ENCODE results near the gene CAV3.
"Not testable (repeated sequence)": the region's sequence is repeated elsewhere in the genome, so short reads cannot be mapped to it uniquely, and the experiment has no call there.

CAV3 gene

DNA sequence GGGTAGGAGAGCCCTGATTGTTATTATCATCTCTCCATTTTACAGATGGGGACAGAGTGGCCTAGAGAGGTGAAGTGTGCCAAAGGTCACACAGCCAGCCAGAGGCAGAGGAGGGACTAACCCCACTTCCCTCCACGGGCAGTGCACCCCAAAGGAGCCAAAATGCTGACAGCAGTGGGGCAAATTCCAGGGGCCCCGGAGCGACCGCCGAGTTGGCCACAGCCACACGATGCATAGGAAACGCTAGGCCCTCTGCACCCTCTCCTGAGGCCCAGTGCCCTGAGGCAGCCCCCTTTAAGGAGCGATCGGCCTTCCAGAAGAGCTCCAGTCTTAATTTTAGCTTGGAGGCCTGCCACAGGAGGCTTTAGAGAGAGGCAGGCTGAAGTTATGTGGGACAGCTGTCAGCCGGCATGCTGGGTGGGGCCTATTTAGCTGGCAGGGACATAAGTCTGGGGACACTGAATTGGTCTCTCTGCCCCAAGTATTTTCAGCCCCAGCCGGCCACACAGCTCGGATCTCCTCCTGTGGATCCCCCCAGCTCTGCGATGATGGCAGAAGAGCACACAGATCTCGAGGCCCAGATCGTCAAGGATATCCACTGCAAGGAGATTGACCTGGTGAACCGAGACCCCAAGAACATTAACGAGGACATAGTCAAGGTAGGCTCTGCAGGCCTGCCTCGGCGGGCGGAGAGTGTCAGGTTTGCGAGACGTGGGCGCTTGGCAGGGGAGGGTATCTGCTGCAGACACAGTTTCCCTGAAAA lies at the start of gene CAV3:
TSS of gene CAV3 (plus strand) at position 471 of the 763 bp plus-strand sequence. CDS start at position 546, 75 bp downstream.
- DNase-seq: no peak

- not testable (repeated sequence) for DNase-seq
Observed at GRCh38 chr3:8684992-8685391, 48.6 kb upstream of the CAV3 start.

GRCh38 chr3:8691295-8691694 lies 42.3 kb upstream of the CAV3 start:
- not testable (repeated sequence) for DNase-seq

DNA sequence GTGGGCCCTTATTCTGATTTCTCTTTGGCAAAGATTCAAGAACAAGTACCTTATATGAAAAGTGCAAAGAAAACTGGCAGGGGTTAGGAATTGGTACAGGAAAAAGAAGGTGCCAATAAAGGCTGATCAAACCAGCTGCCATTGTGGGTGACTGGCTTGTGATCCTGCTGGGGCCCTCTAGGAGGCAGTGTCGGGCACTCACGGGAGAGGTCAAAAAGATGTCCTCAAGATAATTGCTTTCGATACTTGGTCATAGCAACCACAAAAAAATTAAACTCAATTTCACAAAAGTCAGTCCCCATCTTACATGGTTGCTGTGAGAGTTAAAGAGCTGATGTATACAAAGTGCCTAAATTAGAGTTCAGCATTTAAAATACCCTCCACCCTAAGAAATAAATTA lies 31.0 kb upstream of the CAV3 start:
- DNase-seq: peak; percentile 19

- DNase-seq: no peak
Observed at GRCh38 chr3:8705575-8705974, 28.0 kb upstream of the CAV3 start.

GRCh38 chr3:8709287-8709686 lies 24.3 kb upstream of the CAV3 start:
- DNase-seq: no peak

- DNase-seq: no peak
Observed at GRCh38 chr3:8709801-8710507, 23.6 kb upstream of the CAV3 start.

DNA sequence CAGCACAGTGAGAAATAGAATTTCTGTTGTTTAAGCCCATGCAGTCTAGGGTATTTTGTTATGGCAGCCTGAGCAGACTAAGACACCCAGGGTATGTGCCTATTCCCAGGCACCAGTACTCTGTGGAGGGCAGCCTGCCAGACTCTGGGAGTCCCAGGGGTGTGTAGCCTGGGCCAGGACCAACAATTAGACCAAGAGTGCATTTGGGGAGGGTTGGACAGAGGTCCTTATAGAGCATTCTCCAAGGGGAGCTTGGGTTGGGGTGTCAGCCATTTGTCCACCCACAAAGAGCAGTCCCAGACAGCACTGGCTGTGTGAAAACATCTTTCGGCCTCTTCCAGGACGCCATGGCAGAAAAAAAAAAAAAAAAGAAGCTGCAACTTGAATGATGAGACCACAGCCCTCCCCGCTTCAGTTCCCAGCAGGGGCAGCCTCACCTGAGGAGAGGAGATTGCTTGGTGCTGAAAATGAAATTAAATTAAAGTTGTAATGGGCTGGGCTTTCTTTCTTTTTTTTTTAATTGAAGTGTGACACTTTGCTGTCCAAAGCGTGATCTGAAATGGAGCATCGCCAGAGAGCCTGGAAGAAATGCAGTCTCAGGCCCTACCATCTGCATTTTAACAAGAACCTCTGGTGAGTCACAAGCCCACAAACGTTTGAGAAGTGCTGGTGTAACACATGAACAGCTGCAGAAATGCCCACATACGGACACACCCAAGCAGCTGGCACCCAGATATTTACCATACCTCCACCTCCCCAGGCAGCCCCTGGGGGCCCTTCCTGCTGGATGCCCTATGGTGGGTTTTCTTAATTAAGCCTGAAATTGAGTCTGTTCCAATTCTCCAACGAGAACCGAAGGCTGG lies 21.3 kb upstream of the CAV3 start:
- DNase-seq: no peak

- no peak for DNase-seq
Observed at GRCh38 chr3:8712908-8713255, 20.7 kb upstream of the CAV3 start.

GRCh38 chr3:8713901-8714759 lies 19.5 kb upstream of the CAV3 start:
- no peak for DNase-seq

GRCh38 chr3:8715757-8716156 lies 17.8 kb upstream of the CAV3 start:
- DNase-seq: not testable (repeated sequence)

DNA sequence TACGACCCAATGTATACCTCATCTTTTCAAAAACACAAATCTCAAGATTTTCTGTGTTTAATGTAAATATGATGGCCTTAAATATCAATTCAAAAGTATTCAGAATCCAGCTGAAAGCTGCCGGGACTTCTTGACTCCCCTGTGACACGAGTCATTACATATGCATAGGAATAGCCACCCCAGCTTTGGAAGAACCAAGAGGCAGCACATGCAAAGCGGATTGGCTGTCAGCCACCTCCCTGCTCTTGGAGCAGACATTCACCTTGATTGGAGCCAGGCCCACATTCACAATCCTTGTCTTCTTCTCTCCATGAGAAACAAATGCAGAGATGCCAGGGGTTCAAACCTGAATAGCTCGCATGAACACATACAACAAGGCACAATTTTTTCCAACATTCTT lies 10.8 kb upstream of the CAV3 start:
- DNase-seq: no peak

DNA sequence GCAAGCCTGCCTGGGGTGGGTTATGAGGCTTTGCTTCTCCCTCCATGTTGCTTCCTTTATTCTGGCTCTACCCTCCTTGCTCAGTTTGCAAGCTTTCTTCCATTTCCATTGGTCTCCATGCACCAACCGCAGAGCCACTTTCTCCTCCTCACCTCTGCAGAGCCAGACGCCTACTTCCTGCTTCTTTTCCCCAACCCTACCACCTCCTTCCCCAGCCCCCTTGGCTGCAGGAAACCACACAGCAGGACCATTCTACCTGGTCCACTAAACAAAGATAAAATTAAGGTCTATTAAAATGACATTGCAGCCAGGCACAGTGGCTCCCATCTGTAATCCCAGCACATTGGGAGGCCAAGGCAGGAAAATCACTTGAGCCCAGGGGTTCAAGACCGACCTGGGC lies 10.0 kb upstream of the CAV3 start:
- no peak for DNase-seq

DNA sequence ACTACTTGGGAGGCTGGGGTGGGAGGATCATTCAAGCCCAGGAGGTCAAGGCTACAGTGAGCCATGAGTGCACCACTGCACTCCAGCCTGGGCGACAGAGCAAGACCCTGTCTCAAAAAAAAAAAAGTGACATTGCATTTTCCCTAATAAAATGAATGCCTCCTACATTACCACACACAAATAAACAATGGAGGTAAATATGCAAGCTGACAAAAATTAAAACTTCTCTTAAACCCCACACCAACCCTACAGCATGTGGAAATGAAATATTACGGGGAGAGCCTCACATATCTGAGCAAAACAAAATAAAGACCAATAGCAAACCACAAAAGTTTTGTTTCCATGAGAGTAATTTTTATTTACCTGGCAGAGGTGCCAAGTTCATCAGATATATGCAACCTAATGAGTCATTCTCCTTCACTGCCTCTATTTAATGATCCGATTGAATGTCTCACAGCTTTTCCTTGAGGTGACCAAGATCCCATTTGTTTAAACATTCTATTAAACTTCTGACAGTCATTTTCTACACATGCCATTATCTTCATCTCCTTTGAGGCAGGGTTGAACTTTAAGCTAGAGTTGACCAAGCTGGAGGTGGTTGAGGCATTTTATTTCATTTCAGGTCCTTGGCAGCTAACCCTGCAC lies 9.4 kb upstream of the CAV3 start:
- DNase-seq: no peak

- DNase-seq: no peak
Observed at GRCh38 chr3:8727605-8728512, 5.7 kb upstream of the CAV3 start.

GRCh38 chr3:8729479-8729878 lies 4.1 kb upstream of the CAV3 start:
- no peak for DNase-seq

GRCh38 chr3:8730656-8731055 lies 2.9 kb upstream of the CAV3 start:
- no peak for DNase-seq

- no peak for DNase-seq
Observed at GRCh38 chr3:8732413-8732812, 1.2 kb upstream of the CAV3 start.

DNA sequence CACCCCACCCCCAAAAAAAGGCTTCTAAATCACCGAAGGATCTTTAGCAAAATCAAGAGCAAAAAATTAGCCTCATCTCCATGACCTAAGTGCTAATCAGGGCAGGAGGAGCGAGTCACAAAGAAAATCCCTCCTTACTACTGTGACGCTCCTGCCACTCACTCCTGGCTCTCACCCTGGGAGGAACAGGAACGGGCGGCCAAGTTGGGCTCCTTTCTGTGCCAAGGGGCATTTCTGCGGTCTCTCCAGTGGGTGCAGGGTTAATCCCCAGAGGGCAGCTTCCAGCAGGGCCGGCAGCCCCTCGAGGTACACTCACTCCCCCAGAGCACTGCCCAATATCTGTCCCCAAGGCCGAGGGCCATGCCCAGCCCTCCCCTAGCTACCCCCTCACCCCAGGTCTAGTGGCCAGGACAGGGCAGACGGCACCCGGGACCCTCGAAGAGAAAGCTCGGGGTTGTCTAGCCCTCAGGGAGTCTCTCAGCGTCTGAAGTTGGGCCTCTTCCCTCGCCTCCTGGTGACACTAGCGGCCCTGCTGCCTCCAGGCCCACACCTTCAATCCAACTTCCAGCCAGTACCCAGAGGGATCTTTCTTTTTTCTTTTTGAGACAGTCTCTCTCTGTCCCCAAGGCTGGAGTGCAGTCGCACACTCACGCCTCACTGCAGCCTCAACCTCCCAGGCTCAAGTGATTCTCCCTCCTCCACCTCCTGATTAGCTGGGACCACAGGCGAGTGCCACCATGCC lies 706 bp downstream of the CAV3 start:
- no peak for DNase-seq

DNA sequence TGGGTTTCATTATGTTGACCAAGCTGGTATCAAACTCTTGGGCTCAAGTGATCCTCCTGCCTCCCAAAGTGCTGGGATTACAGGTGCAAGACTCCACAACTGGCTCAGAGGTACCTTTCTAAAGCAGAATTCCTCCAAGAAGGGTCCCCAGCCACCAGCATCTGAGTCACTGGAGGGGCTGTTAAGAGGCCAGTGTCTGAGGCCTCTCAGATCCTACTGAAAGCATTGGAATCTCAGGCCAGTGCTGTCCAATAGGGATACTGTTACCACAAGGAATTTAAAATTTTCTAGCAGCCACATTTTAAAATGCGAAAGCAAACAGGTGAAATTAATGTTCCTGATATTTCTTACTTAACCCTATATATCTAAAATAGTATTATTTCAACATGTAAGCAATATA lies 1.3 kb downstream of the CAV3 start:
- DNase-seq: no peak
